Measurements from ENCODE around the gene ANKRD24.
"Not testable (repeated sequence)": the region's sequence is repeated elsewhere in the genome, so short reads cannot be mapped to it uniquely, and the experiment has no call there.

ANKRD24 gene

GRCh38 chr19:4233282-4233853, 50.9 kb downstream of the ANKRD24 start:
- DNase-seq = no peak

- no peak for DNase-seq
Observed at GRCh38 chr19:4234142-4234861, 51.8 kb downstream of the ANKRD24 start.

GRCh38 chr19:4234862-4235201, 52.3 kb downstream of the ANKRD24 start:
- no peak for DNase-seq

- DNase-seq = not testable (repeated sequence)
Observed at GRCh38 chr19:4237510-4237909, 55.0 kb downstream of the ANKRD24 start.

GRCh38 chr19:4238831-4239230, 56.3 kb downstream of the ANKRD24 start:
- DNase-seq = no peak

- no peak for DNase-seq
Observed at GRCh38 chr19:4241824-4242430, 59.4 kb downstream of the ANKRD24 start.

- DNase-seq = not testable (repeated sequence)
Observed at GRCh38 chr19:4245938-4246337, 63.4 kb downstream of the ANKRD24 start.

- DNase-seq = peak; percentile 96
Observed at GRCh38 chr19:4246767-4247593, 64.5 kb downstream of the ANKRD24 start, which contains the start of gene YJU2. TSS of gene YJU2 (plus strand) at chr19:4247080. CDS start at chr19:4247147, 67 bp downstream.

GRCh38 chr19:4256563-4256962, 74.1 kb downstream of the ANKRD24 start:
- no peak for DNase-seq

GRCh38 chr19:4257025-4257424, 74.5 kb downstream of the ANKRD24 start:
- no peak for DNase-seq

- no peak for DNase-seq
Observed at GRCh38 chr19:4258181-4258580, 75.7 kb downstream of the ANKRD24 start.

GRCh38 chr19:4260613-4261191, 78.2 kb downstream of the ANKRD24 start:
- DNase-seq = peak; percentile 8

GRCh38 chr19:4264812-4265211, 82.3 kb downstream of the ANKRD24 start:
- no peak for DNase-seq

GRCh38 chr19:4266253-4267000, 83.9 kb downstream of the ANKRD24 start:
- no peak for DNase-seq

- DNase-seq = peak; percentile 38
Observed at GRCh38 chr19:4267101-4267900, 84.8 kb downstream of the ANKRD24 start.

- no peak for DNase-seq
Observed at GRCh38 chr19:4267901-4268815, 85.7 kb downstream of the ANKRD24 start.

GRCh38 chr19:4268816-4269430, 86.4 kb downstream of the ANKRD24 start:
- no peak for DNase-seq

- DNase-seq = no peak
Observed at GRCh38 chr19:4272894-4273293, 90.4 kb downstream of the ANKRD24 start.

- DNase-seq = not testable (repeated sequence)
Observed at GRCh38 chr19:4274321-4274686, 91.8 kb downstream of the ANKRD24 start.
